ENCODE results near the gene STAG3.
"Not testable (repeated sequence)": the region's sequence is repeated elsewhere in the genome, so short reads cannot be mapped to it uniquely, and the experiment has no call there.

DNA sequence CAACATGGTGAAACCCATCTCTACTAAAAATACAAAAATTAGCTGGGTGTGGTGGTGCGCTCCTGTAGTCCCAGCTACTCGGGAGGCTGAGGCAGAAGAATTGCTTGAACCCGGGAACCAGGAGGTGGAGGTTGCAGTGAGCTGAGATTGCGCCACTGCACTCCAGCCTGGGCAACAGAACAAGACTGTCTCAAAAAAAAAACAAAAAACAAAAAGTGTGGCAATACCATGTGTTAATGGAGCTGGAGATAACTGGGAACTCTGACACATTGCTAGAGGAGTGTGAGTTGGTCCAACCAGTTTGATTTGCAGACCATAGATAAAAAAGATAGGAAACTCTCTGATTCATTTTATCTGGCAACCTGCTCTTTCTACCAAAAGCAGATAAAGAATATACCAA, 31.4 kb upstream of the STAG3 start:
- not testable (repeated sequence) for TF ChIP-seq ELF4 (IDR thresholded peaks at IDR 0.05); FOXM1 (IDR thresholded peaks at IDR 0.05; ENCODE audit: borderline replicate concordance); ZNF384 (IDR thresholded peaks at IDR 0.05); SUZ12 (IDR thresholded peaks at IDR 0.05); TARDBP (IDR thresholded peaks at IDR 0.05); ARNT (IDR thresholded peaks at IDR 0.05); HDGF (IDR thresholded peaks at IDR 0.05; ENCODE audit: borderline replicate concordance); L3MBTL2 (conservative IDR thresholded peaks at IDR 0.05); FOXA1 (IDR thresholded peaks at IDR 0.05)
